ENCODE data around the gene IL36B.

IL36B gene

DNA sequence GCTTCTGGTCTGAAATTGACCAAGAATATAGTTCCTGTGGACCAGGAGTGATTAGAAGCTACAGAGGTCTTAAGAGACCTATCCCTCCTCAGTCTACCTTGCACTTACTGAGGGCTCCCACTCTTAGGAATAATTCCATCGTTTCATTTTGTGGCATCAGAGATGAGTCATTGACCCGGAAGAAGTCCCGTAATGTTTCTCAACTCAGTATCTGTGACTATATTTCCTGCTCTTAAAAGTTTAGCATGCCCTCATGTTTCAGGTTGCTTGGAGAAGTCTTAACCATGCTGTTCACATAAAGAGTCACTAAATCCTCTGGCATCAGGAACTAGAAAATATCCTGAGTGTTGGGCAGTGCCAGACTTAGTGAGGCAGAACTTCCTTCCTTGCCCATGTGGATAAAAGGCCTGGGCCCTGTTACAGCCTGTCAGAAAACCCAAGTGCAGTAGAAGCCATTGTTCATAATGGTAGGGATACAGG, 47.6 kb downstream of the IL36B start, which contains the start of gene IL36A:
TSS of gene IL36A (plus strand) at position 430 of the 480 bp plus-strand sequence. CDS start 413 bp downstream, outside the sequence.
- FAIRE-seq = no peak

DNA sequence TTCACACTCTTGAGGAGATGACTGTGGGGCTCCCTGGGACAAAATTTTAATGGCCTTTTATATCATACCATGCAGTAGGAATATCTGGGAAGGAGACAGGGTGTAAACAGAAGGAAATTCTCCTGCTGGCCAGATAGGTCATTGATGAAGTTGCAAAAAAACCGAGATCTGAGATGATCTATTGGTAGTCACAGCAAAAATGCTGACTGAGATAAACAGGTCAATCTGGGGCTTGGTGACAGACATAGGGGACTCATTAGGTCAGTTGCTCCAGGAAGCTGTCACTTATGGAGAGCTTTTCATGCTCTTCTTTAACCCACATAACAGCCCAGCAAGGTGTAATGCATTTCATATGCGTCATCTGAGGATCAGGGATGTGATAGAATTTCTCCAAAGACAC, 50.0 kb downstream of the IL36B start:
- FAIRE-seq = no peak

DNA sequence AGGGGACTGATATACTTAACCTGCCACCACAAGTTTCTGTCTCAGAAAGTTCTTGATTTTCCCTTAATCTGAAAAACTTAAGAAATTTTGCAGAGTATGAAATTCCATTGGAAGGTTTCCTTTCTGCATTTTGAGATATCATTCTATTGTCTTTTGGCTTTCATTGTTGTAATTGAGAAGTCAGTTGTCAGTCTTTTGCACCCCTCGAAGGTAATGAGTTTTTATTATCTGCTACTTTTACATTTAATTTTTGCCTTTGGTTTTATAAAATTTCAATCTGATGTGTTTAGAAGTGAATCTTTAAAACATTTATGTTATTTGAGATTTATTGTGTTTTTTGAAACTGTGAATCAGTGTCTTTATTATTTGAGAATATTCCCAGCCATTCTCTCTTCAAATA, 52.2 kb downstream of the IL36B start:
- no peak for FAIRE-seq

DNA sequence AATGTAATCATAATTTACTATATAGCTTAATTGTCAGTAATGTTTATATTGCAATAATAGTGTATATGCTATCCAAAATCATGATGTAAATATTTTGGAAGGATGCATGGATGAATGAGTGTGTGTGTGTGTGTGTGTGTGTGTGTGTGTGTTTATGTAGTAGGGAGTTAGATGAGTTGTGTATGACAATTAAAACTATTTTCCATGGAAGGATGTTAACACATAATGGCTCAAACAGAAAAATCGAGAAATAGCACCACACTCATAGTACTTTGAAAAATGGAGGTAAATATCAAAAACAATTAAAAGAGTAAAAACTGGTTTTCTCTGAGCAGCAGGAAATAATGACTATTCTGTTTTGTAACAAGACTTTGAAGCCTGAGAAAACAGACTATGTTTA, 55.5 kb downstream of the IL36B start:
- FAIRE-seq = no peak

DNA sequence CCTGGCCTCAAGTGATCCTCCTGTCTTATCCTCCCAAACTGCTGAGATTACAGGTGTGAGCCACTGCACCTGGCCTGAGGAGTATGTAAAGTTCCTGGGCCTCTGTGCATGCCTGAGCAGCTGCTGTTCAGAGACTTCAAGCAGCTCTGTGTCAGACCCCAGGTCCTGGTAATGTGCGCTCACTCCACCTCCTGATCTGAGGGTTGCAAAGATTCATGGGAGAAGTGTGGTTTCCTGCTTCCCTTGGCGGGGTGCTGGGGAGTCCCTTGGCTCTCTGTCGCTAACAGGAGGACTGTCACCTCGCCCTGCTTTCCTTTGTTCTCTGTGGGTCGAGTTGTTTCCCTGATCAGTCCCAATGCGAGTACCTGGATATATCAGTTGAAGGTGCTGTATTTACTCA, 56.0 kb downstream of the IL36B start:
- no peak for FAIRE-seq

DNA sequence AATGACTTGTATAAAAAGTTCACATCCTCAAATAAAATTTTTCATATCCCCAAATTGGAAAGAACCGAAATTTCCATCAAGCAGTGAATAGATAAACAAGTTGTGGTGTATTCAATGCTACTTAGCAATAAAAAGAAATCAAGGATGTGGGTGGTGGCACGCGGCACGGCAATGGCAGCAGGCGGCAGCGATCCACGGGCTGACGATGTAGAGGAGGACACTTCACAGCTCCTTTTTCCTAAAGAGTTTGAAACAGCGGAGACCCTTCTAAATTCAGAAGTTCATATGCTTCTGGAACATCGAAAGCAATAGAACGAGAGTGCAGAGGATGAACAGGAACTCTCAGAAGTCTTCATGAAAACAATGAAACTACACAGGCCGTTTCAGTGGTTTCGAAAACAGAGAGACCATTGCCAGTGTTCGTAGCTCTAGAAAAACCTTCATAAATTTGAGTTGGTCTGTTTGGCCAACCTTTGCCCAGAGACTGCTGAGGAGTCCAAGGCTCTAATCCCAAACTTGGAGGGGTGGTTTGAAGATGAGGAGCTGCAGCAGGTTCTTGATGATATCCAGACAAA, 57.2 kb downstream of the IL36B start:
- no peak for FAIRE-seq

DNA sequence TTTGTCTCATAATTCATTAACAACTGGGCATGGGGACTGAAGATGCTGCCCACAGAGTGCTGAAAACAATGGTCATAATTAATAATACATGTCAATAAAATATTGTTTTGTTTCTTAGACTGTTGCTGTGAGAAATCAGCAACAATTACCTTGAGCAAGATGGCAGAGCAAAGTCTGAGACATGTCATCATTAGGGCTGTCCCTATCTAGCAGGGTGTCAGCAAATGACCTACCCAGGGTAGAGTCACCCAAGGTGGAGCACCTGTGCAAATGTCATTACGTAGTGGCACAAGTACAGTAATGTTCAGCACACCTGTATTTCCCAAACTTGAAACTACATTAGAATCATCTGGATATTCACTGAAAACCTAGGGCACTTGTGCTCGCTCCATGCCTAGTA, 58.0 kb downstream of the IL36B start:
- FAIRE-seq = no peak

DNA sequence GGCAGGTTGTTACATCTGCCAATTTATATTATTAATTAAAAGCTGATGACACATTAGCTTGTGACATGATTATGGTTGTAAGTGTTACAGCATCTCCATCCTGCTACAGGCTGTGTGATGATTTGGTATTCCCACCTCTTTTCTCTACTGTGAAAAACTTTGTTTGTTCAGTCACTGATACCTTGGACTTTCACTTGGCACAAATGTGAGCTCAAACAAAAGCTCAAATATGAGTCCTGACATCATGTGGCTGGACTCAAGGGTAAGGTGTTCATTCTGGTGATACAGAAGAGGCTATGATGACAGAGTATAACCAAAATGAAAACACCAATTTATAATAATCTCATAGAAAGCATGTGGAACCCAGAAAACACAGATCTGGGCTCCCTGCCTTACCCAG, 58.8 kb downstream of the IL36B start:
- FAIRE-seq = no peak

DNA sequence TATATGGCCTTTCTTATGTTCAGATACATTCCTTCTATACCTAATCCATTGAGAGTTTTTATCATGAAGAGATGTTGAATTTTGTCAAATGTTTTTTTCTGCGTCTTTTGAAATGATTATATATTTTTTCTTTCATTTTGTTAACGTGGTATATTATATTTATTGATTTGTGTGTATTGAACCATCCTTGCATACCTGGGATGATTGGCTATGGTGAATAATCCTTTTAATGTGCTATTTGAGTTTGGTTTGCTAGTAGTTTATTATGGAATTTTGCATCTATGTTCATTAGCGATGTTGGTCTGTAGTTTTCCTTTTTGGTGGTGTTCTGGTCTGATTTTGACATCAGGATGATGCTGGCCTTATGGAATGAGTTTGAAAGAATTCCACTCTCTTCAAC, 63.1 kb downstream of the IL36B start:
- no peak for FAIRE-seq

DNA sequence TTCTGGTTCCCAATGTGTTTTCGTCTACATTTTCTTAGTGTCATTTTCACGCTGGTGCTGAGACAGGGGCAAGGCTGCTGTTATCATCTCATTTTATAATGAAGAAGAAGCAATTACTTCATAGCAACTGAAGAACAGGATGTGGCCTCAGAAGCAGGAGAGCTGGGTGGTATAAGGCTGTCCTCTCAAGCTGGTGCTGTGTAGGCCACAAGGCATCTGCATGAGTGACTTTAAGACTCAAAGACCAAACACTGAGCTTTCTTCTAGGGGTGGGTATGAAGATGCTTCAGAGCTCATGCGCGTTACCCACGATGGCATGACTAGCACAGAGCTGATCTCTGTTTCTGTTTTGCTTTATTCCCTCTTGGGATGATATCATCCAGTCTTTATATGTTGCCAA, 67.6 kb downstream of the IL36B start:
- no peak for FAIRE-seq

DNA sequence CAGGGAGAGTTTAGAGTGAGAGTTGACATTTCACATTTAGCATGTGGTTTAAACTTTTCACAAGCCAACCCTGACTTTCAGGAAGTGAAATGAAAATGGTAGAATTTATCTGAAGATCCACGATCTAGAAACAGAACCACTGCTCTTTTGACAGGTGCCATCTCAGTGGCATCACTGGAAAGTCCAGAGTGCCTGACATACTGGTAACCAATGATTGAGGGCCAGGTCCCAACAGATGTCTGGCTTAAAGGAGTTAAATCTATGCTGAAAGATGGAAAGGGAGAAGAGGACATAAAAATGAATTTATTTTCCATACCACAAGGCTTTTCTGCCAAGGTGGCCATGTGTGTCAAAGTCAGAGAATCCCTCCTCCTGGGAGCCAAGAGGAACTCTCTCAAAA, 72.1 kb downstream of the IL36B start:
- FAIRE-seq = no peak

DNA sequence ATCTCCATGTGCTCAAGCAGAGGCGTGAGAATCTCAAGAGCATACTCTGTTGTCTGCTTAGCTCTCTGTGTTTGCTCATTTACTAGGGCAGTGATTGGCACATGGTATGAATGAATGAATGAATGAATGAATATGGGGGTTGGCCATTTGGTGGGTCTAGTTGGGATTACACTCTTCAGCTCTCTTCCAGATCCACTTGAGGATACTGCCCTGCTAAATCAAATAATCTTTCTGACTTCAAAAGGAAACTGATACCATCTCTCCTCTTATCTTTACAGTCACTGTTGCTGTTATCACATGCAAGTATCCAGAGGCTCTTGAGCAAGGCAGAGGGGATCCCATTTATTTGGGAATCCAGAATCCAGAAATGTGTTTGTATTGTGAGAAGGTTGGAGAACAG, 72.9 kb downstream of the IL36B start:
- no peak for FAIRE-seq

DNA sequence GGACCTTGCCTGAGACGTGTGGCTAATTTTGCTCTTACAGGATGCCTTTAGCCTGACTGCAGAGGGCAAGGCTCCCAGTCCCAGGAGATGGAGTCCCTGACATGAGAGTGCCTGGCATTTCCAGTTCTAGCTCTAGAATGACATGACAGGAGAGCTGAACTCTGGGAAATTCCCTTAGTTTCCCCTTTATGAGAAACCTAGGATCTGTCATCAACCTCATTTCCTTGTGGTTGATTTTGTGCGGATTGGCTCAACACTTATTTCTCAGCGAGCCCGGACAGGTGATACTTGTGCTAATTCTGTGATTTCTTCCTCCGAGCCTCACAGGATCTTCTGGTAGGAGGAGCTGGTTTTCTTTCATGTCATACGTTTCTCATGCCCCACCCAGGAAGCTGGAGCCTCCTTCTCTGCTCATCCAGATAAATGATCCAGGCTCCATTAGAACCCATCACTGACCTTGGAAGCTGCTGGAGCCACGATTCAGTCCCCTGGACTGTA, 75.1 kb downstream of the IL36B start, which contains the start of gene IL36G:
TSS of gene IL36G (plus strand) at position 448 of the 498 bp plus-strand sequence. CDS start 633 bp downstream, outside the sequence.
- no peak for FAIRE-seq
